ENCODE measurements around the gene SQSTM1. TPM values are rescaled to one million over a fixed set of nuclear protein-coding genes. Genes with fewer than 3 reads are reported as not detected.
A peak's percentile ranks its signal among the peaks of the same experiment; 100 is the strongest.

Gene SQSTM1
- total RNA-seq, 1 donor from 2014 or later = 447 TPM

GRCh38 chr5:179794575-179794974, 26.1 kb upstream of the SQSTM1 start:
- no peak for DNase-seq (ENCODE audit: low read depth)

DNA sequence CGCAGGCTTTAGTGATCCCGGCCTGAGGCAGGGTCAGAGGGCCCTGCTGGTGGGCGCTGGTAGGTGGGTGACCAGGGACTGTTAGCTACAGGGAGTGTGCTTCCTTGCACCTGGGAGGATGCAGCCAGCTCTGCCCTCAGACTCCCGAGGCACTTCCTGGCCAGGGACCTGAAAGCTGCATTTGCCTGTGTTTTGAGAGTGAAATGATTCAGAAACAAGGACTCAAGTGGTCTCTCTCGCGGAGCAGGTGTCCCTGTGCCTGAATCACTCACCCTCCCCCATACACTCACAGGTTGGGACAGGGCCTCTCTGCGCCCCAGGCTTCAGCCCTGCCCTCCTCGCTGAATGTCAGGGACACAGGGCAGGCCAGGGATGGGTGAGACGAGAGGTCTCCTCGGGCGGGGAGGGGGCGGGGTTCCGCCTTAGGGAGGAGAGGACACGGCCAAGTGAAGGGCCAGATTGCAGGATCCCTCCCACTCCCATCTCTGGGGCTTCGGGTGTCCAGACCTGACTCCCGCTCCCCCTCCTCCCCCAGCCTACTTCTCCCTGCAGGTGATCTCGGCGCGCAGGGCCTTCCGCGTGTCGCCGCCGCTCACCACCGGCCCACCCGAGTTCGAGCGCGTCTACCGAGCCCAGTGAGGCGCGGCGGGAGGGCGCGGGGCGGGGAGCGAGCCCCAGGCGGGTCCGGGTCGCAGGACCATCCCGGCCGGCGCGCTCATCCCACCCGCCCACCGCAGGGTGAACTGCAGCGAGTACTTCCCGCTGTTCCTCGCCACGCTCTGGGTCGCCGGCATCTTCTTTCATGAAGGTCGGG, 25.4 kb upstream of the SQSTM1 start:
- DNase-seq (ENCODE audit: low read depth) = no peak

DNA sequence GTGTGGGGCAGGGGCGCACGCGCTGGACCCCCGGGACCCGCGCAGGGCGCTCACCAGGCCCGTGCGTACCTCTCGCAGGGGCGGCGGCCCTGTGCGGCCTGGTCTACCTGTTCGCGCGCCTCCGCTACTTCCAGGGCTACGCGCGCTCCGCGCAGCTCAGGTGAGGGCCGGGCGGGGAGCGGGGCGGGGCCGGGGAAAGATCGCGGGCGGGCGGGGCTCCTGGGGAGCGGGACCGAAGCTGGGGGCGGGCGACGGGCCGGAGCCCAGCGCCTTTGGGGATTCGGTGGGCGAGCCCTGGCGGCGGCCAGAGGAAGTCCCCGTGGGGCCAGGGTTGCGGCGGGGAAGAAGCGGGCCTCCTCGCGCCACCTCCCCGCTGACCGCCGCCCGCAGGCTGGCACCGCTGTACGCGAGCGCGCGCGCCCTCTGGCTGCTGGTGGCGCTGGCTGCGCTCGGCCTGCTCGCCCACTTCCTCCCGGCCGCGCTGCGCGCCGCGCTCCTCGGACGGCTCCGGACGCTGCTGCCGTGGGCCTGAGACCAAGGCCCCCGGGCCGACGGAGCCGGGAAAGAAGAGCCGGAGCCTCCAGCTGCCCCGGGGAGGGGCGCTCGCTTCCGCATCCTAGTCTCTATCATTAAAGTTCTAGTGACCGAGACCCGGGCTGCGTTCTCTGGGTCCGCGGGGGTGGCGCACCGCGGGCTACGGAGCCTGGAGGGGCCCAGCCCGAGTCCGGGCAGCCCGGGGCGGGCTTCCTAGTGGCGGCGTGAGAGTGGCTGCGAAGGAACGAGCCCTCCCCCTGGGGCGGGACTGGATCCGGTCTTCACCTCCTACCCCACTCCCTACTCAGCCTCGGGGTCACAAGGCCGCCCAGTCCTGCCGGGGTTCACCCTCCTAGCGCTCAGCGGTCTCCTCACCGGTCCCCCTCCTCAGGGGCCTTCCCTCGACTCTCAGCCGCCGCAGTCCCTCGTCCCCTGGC, 24.6 kb upstream of the SQSTM1 start:
- peak; percentile 37 for DNase-seq (ENCODE audit: low read depth)

DNA sequence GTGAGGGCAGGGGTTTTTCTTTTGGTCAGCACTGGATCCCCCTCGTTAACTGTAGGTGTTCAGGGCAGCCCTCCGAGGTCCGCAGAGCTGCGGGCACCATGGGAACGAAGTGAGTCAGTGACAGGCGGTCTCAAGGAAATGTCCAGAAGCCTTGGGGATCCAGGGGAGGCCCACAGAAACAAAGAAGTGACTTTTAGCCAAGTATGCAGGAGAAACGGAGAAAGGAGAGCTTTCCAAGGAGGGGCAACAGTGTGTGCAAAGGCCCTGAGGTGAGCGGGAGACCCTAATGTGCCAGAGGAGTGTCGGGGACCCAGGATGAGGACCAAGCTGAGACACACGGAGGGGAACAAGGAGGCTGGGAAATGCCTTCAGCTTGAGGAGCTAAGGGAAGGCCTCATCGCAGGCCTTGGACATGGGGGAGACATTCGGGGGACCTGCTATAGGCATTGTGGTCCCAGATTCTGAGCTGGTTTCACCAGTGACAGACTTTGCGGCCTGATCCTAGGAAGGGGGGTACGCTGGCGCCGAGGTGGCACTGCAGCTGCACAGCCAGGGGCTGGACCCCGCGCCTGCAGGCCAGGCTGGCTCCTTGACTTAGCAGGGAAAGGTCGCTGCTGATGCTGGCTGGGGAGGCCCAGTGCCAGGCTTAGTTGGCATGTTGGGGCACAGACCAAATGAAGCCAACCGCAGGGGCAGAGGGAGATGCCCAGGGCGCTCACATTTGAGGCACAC, 23.7 kb upstream of the SQSTM1 start:
- no peak for DNase-seq (ENCODE audit: low read depth)

- no peak for DNase-seq (ENCODE audit: low read depth)
Measured at GRCh38 chr5:179797741-179798140, 23.0 kb upstream of the SQSTM1 start.

DNA sequence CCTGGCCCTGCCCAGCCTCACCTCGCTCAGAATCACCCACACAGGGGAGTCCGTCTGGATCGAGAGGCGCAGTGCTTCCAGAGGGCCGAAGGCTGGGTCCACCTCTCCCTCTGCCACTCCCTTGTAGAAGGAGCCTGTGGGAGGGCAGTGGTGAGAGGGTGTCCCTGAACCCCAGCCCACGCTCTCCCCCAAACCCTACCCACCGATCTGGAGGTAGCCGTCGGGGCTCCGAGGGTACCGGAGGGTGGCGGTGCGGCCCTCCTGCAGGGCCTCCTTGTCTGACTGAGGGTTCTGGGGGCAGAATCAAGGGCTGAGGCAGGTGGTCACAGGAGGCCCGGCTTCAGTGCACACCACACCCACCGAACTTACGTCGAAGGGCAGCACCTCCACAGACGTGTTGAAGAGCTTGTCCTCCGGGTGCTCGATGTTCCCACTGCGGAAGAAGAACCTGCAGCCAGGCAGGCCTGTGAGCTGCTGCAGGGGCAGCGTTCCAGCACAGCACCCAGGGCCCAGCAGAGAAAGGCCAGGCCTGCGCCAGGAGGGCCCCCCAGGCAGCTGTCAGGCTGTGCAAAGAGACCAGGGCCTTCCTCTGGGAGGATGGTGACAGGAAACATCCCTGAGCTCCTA, 22.4 kb upstream of the SQSTM1 start:
- DNase-seq (ENCODE audit: low read depth) = no peak

DNA sequence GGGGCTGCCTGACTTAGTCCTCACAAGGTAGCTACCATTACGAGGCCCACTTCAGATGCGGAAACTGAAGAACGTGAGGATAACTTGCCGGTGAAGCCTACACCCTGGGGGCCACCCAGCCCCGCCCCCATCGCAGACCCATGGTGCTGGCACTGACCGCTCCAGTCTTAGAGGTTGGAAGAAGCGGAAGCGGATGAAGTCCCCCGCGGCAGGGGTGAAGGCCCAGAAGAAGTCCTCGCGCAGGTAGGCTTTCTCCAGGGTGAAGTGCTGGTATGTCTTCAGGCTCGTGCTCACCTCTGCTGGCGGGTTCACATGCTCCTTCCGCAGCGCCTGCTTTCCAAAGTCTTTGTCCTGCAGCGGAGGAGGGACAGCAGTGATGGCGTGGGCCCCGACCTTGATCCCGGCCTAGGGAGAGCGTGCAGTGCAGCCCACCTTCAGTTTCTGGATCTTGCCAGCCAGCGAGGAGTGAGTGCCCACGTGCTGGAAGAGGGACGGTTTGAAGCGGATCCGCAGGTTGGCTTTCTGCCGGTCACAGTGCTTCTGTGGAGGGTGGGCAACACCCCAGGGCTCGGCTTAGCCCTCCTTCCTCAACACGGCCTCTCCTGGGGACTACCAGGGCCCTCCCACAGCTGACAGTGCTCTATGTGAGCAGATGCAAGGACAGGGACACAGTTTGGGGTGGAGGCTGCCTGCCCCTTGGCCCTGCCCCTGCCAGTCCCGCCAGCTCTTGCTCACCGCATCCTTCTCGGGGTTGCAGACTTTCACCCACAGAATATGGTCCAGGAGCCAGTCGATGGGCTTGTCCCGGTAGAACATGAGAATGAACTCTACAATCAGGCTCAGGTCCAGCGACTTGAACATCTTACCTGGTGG, 21.7 kb upstream of the SQSTM1 start:
- DNase-seq (ENCODE audit: low read depth) = no peak

DNA sequence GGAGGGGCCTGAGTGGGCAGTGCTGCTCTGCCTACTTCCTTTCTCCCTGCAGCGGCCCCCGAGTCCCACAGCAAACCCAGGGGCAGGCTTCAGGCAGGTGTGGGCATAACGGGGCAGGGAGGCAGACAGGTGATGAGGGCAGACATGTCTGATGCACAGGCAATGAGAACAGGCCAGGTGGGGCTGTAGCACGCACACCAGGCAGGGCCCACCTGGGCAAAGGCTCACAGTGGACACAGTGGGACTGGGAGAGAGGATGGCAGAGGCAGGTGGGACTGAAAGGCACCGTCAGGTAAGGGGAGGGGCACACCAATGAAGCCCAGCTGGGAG, 21.1 kb upstream of the SQSTM1 start:
- no peak for DNase-seq (ENCODE audit: low read depth)

DNA sequence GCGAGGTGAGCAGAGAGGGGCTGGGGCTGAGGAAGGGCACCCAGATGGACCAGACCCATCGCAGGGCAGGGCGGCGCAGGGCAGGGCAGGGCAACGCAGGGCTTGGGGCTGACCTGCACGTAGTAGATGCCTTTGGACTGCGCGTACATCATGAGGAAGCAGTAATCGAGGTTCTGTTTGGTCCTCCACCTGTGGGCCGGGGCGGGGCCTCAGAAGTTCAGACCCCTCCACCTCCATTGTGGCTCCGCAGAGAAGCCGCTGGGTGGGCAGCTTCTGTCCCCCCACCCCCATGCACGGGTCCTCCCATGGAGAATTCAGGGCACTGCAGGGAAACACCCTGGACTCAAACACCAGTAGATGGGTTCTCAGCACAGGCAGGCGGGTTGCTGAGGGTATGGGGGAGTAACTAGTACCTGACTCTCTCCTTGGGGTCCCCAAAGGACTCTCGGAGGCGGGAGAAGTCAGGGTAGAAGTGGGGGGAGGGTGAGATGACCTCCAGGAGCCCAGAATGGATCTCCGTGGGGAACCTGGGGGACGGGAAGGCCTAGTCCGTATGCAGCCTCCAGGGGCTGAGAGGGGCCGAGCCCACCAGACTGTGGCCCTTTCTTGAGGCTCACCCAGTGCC, 20.5 kb upstream of the SQSTM1 start:
- no peak for DNase-seq (ENCODE audit: low read depth)

GRCh38 chr5:179800696-179801201, 20.0 kb upstream of the SQSTM1 start:
- DNase-seq (ENCODE audit: low read depth) = no peak

- DNase-seq (ENCODE audit: low read depth) = no peak
Measured at GRCh38 chr5:179801304-179802206, 19.1 kb upstream of the SQSTM1 start.

GRCh38 chr5:179802207-179802883, 18.4 kb upstream of the SQSTM1 start:
- no peak for DNase-seq (ENCODE audit: low read depth)

- no peak for DNase-seq (ENCODE audit: low read depth)
Measured at GRCh38 chr5:179802950-179803562, 17.6 kb upstream of the SQSTM1 start.

- DNase-seq (ENCODE audit: low read depth) = no peak
Measured at GRCh38 chr5:179803651-179804554, 16.8 kb upstream of the SQSTM1 start.

DNA sequence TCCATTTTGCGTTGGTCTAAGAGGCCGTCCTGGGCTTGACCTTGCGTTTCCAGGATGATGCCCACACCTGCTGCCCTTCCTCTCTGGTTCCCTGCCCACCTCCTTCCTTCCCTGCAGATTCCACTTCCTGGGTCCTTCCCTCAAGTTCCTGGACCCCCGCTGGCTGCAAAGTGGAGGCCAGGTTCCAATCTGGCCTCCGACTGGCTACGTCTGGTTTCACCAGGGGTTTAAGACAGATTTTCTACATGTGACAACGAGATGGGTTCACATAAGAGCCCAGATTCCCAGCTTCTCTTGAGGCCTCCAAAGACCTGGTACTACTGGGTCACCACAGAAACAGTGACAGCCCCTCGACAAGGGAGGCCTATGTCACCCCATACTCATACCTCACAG, 16.2 kb upstream of the SQSTM1 start:
- no peak for DNase-seq (ENCODE audit: low read depth)

DNA sequence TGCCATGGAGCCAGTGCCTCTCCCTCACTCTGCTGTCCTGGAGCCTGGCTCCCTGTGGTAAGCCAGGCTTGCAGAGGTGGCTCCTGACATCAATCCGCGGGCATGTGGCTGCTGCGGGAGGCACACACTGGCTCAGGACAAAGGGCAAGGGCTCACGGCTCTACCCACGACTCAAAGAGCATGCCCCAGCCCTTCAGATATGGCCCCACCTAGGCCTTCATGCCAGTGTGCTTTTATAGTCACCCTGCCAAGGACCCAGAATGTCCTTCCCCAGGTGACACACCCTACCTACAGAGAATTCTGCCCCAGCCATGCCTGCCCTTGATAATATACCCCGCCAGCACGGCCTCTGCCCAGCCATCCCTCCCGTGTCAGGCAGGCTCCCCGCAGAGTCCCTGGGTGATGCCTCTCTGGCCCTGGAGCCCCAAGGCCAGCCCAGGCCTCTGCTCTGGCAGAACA, 15.6 kb upstream of the SQSTM1 start:
- DNase-seq (ENCODE audit: low read depth) = no peak
